ENCODE measurements around the gene ATP11C. TPM values are rescaled to one million over a fixed set of nuclear protein-coding genes. Genes with fewer than 3 reads are reported as not detected.

ATP11C gene
- total and polyA plus RNA-seq, 2 of the 4 experiments (the other 2 are of a cell fraction), result 19.3 to 40.0 TPM

DNA sequence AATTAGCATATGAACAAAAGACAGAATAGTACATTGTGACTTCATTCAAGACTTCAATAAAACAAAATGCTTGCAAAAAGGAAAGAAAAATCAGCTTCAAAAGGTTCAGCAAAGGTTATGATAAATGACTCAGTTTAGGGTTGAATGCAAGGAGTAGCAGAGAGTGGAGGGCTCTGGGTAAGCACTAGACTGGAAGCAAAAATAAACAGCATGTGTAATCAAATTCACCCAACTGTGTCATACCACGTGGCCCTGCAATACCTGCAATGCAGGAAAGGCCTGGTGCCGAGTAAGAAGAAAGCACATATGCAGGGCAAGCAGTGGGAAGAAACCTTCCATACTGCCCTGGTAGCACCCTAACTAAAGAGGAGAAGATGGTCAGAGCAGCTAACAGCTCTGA lies 88.7 kb downstream of the ATP11C start:
- Histone ChIP-seq H3K23ac (ENCODE audit: low read depth, low read length) (no peak overlapping the region), H2AK9ac (replicated peaks; ENCODE audit: low read depth, low read length, poor library complexity) (no peak overlapping the region), H3K18ac (ENCODE audit: low read depth, low read length) (no peak overlapping the region), H3K27me3 (ENCODE audit: control insufficient read depth, insufficient read depth, low read length) (no peaks in the 10 kb centered on the region), H4K8ac (ENCODE audit: low read depth in 2 of 2, low read length in 2 of 2) (no peak overlapping the region), H4K91ac (ENCODE audit: insufficient read depth, low read depth, low read length) (no peak overlapping the region), H3K36me3 (ENCODE audit: control insufficient read depth, insufficient read depth, low read length) (no peaks in the 10 kb centered on the region), H3K4me2 (ENCODE audit: low read depth, low read length) (no peak overlapping the region), H3K79me1 (ENCODE audit: low read depth in 1 of 2, low read length in 2 of 2) (peaks cover 3 to 8% of the 10 kb centered on the region in 2 experiments; a peak in 1 of 4 replicates), H2BK5ac (ENCODE audit: low read depth, low read length, poor library complexity, severe bottlenecking) (no peak overlapping the region), H2BK15ac (ENCODE audit: low read depth, low read length) (no peak overlapping the region), H2AK5ac (ENCODE audit: low read depth, low read length) (no peak overlapping the region), H3K4me3 (ENCODE audit: insufficient read depth, low read depth, low read length) (no peak overlapping the region), H3K14ac (replicated peaks; ENCODE audit: low read depth, low read length) (no peak overlapping the region), H3K4ac (ENCODE audit: low read depth, low read length) (no peak overlapping the region), H2AFZ (replicated peaks; ENCODE audit: low read length, poor library complexity) (no peak overlapping the region), H4K5ac (ENCODE audit: low read depth, low read length) (no peak overlapping the region), H3K9ac (ENCODE audit: low read depth, low read length) (no peak overlapping the region), H3K9me3 (ENCODE audit: control insufficient read depth, insufficient read depth, low read length) (0 out of 2 replicates have a peak, but pooled peaks cover 2% of the 10 kb centered on the region), H2BK120ac (ENCODE audit: low read depth, low read length) (no peak overlapping the region), H3K4me1 (ENCODE audit: control insufficient read depth, insufficient read depth, low read length) (0 out of 2 replicates have a peak, but pooled peaks cover 2% of the 10 kb centered on the region), H2BK20ac (ENCODE audit: low read depth, low read length) (no peak overlapping the region), H4K20me1 (ENCODE audit: insufficient read depth, low read length) (peaks cover 3% of the 10 kb centered on the region; the same call in 1 of the 2 replicates), H3K27ac (ENCODE audit: insufficient read depth, low read length) (no peak overlapping the region), H3K56ac (ENCODE audit: extremely low read depth, insufficient read depth, low read length) (no peak overlapping the region), H3K9me1 (ENCODE audit: insufficient read depth, low read length) (no peaks in the 10 kb centered on the region)
- CTCF ChIA-PET, result no interaction called here
- DNase-seq, result no peak
- BruUV-seq (replicated peaks), result no TSS peak
- no CpG with 5 or more reads among the region's 2 CpGs for WGBS, 2 experiments (ENCODE audit: extremely low coverage in 2 of 2, insufficient read length in 1 of 2)
- ATAC-seq (ENCODE audit: low read depth), result peak; percentile 57; the same call in 1 of the 2 replicates
- dilution Hi-C loops (cut with HindIII; ENCODE audit: low sequenced_read_pairs, unreplicated experiment), result no loop called here
- intact Hi-C loops (cut with micrococcal nuclease), result no loop called here
- TF ChIP-seq USF2 (IDR thresholded peaks at IDR 0.05; ENCODE audit: low read depth, low read length) (peak; percentile 34; the same call in 1 of the 2 replicates), ELK1 (IDR thresholded peaks at IDR 0.05; ENCODE audit: borderline replicate concordance, low read depth, low read length) (no peak)
- in situ Hi-C loops (cut with MboI; ENCODE audit: low sequenced_read_pairs), result no loop called here
- POLR2A ChIA-PET (ENCODE audit: unreplicated experiment), result no interaction called here
